ENCODE measurements around the gene MACROD2. TPM values are rescaled to one million over a fixed set of nuclear protein-coding genes. Genes with fewer than 3 reads are reported as not detected.

MACROD2 gene
- total RNA-seq, 1 experiment from 2014 or later: 1.6 TPM

DNA sequence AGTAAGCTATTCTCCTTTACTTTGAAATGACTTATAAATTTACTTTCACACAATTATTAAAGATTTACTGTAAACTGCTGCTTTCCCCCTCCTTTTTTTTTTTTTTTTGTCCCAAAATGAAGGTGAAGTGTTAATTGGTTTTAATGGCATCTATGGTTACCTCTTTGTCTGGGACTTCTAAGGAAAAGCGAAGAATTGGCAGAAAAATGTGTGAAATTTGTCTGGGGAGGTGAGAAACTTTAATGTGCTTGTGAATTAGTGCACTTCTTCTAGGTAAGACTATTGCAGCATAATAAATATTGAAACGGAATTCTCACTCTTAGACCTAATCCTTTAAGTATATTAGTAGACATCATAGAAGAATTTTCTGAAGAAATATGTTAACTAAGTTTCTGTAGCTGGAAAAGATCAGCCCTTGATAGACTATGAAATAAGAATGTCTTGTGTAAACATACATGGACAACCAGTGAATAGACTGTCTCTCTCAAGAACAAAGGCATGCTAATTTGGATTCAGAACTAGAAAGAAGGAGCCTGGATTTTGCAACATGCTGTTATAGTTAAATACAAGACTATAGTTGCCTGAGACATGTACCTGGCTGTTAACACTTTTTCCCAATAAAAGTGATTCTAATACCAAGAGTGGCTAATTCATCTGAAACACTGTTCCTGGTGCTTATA, 318.2 kb downstream of the MACROD2 start:
- H3K27ac ChIP-seq (ENCODE audit: insufficient read length, low read depth, low read length): no peak overlapping the region

More for the DNA sequence above, 318.2 kb downstream of the MACROD2 start:
- no peak overlapping the region for H2BK120ac ChIP-seq (ENCODE audit: low read depth, low read length, poor library complexity, severe bottlenecking)
- no peak overlapping the region for H3K18ac ChIP-seq (ENCODE audit: insufficient read length, low read depth, low read length)
- H3K9me3 Mint-ChIP-seq: no peaks in the 10 kb centered on the region
- H3K4me3 Mint-ChIP-seq: no peak overlapping the region
- DNase-seq: no peak
- H4K91ac ChIP-seq (ENCODE audit: insufficient read length, low read depth, low read length): no peak overlapping the region
- H3K4me1 Mint-ChIP-seq: peaks cover 6 to 11% of the 10 kb centered on the region in 2 experiments
- H3K27me3 Mint-ChIP-seq (ENCODE audit: low read depth): no peaks in the 10 kb centered on the region
- TF ChIP-seq, protein P1, sequence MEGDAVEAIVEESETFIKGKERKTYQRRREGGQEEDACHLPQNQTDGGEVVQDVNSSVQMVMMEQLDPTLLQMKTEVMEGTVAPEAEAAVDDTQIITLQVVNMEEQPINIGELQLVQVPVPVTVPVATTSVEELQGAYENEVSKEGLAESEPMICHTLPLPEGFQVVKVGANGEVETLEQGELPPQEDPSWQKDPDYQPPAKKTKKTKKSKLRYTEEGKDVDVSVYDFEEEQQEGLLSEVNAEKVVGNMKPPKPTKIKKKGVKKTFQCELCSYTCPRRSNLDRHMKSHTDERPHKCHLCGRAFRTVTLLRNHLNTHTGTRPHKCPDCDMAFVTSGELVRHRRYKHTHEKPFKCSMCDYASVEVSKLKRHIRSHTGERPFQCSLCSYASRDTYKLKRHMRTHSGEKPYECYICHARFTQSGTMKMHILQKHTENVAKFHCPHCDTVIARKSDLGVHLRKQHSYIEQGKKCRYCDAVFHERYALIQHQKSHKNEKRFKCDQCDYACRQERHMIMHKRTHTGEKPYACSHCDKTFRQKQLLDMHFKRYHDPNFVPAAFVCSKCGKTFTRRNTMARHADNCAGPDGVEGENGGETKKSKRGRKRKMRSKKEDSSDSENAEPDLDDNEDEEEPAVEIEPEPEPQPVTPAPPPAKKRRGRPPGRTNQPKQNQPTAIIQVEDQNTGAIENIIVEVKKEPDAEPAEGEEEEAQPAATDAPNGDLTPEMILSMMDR (conservative IDR thresholded peaks at IDR 0.05): no peak
- no peaks in the 10 kb centered on the region for H3K9me3 ChIP-seq (ENCODE audit: control insufficient read depth, low read depth, low read length)
- no peaks in the 10 kb centered on the region for H3K23me2 ChIP-seq (ENCODE audit: insufficient read length, low read depth, low read length, poor library complexity, severe bottlenecking)
- no peak overlapping the region for H2BK20ac ChIP-seq (ENCODE audit: low read depth, low read length, poor library complexity, severe bottlenecking)
- H2AK5ac ChIP-seq (ENCODE audit: insufficient read length, low read length): no peak overlapping the region
- H3K36me3 Mint-ChIP-seq (ENCODE audit: insufficient read depth in 1 of 3, low read depth in 3 of 3): no peaks in the 10 kb centered on the region
- no peak overlapping the region for H3K14ac ChIP-seq (ENCODE audit: insufficient read depth, low read length)
- H3T11ph ChIP-seq (ENCODE audit: low read length): no peak overlapping the region
- no peak overlapping the region for H4K5ac ChIP-seq (ENCODE audit: insufficient read length, low read depth, low read length)
- H3K4me1 ChIP-seq (ENCODE audit: insufficient read depth, low read length): no peaks in the 10 kb centered on the region
- no peaks in the 10 kb centered on the region for H3K79me1 ChIP-seq (ENCODE audit: insufficient read depth, low read depth, low read length, poor library complexity, severe bottlenecking)
- H4K20me1 ChIP-seq (ENCODE audit: control insufficient read depth, insufficient read depth, insufficient read length): no peaks in the 10 kb centered on the region
- no peak overlapping the region for H2BK12ac ChIP-seq (ENCODE audit: insufficient read length, low read depth, low read length)
- no peak overlapping the region for H3K9ac ChIP-seq (ENCODE audit: extremely low read depth, insufficient read length, low read length)
- H3K23ac ChIP-seq (ENCODE audit: insufficient read length, low read depth, low read length): no peak overlapping the region
- H2AFZ ChIP-seq (ENCODE audit: low read length): no peak overlapping the region
- H3K27ac Mint-ChIP-seq: no peak overlapping the region
- no peak overlapping the region for H3K56ac ChIP-seq (ENCODE audit: insufficient read length, low read depth, low read length)
- H2BK15ac ChIP-seq (ENCODE audit: low read depth, low read length): no peak overlapping the region
- H3K4me2 ChIP-seq (ENCODE audit: insufficient read depth, insufficient read length, low read length): no peak overlapping the region
- WGBS (ENCODE audit: extremely low coverage, insufficient read length, low lambda C conversion rate): no CpG with 5 or more reads among the region's 2 CpGs
- no peaks in the 10 kb centered on the region for H3K79me2 ChIP-seq (ENCODE audit: insufficient read depth, low read length)
- no peak overlapping the region for H4K8ac ChIP-seq (replicated peaks; ENCODE audit: insufficient read length, low read depth, low read length)
- no peak overlapping the region for H3K4ac ChIP-seq (ENCODE audit: low read depth, low read length)
- H2BK5ac ChIP-seq (ENCODE audit: insufficient read length, low read length): no peak overlapping the region
- H3K27me3 ChIP-seq (ENCODE audit: insufficient read depth, low read length): no peaks in the 10 kb centered on the region

Data from H9 (cell line).